HepG2 (cell line): ENCODE results near the gene CAPS. TPM values are rescaled to one million over a fixed set of nuclear protein-coding genes. Genes with fewer than 3 reads are reported as not detected.

ENCODE experiments used
- HIC2 ChIP-seq: sonication (generic); formaldehyde crosslinking; IDR thresholded peaks from 2 replicates; pipeline ENCODE4 v1.9.0; 2022; ENCODE audit warnings: low read depth, missing genetic modification reagents
- HNRNPUL1 ChIP-seq: fragments of 200-400 bp; formaldehyde crosslinking; IDR thresholded peaks from 2 replicates; pipeline ENCODE4 v1.6.1; 2017; ENCODE audit warnings: low read depth, mild to moderate bottlenecking, low read length, moderate library complexity
- ISX ChIP-seq: sonication (generic); formaldehyde crosslinking; conservative IDR thresholded peaks from 2 replicates; pipeline ENCODE4 v1.5.0; 2020; ENCODE audit warnings: missing genetic modification reagents
- MTA1 ChIP-seq: sonication (generic); formaldehyde crosslinking; IDR thresholded peaks from 2 replicates; pipeline ENCODE4 v1.4.0; 2020; ENCODE audit warnings: missing genetic modification reagents, mild to moderate bottlenecking, borderline replicate concordance
- MXD3 ChIP-seq: IDR thresholded peaks from 2 replicates; pipeline ENCODE4 v1.6.1; 2016; ENCODE audit warnings: mild to moderate bottlenecking, missing biosample characterization, missing genetic modification reagents
- NBN ChIP-seq: fragments of 450-650 bp; conservative IDR thresholded peaks from 2 replicates; pipeline ENCODE4 v1.6.1; 2017
- NFKB2 ChIP-seq: sonication (generic); formaldehyde crosslinking; IDR thresholded peaks from 2 replicates; pipeline ENCODE4 v1.4.0; 2020; ENCODE audit warnings: missing genetic modification reagents, borderline replicate concordance
- POLR2AphosphoS5 ChIP-seq: IDR thresholded peaks from 2 replicates; pipeline ENCODE4 v1.6.1; 2012; ENCODE audit warnings: low read depth, low read length
- RNF219 ChIP-seq: sonication (generic); formaldehyde crosslinking; IDR thresholded peaks from 2 replicates; pipeline ENCODE4 v1.5.0; 2020; ENCODE audit warnings: mild to moderate bottlenecking, missing genetic modification reagents
- TERF1 ChIP-seq: sonication (generic); formaldehyde crosslinking; IDR thresholded peaks from 2 replicates; pipeline ENCODE4 v1.8.0; 2022; ENCODE audit warnings: mild to moderate bottlenecking, missing genetic modification reagents, moderate library complexity
- THAP11 ChIP-seq: IDR thresholded peaks from 2 replicates; pipeline ENCODE4 v1.6.1; 2016; ENCODE audit warnings: missing biosample characterization, missing genetic modification reagents
- THAP7 ChIP-seq: sonication (generic); formaldehyde crosslinking; IDR thresholded peaks from 2 replicates; pipeline ENCODE4 v1.8.1; 2023; ENCODE audit warnings: mild to moderate bottlenecking, missing genetic modification reagents
- TMF1 ChIP-seq: sonication (generic); formaldehyde crosslinking; IDR thresholded peaks from 2 replicates; pipeline ENCODE4 v1.8.1; 2022; ENCODE audit warnings: low read depth, missing genetic modification reagents
- ZNF337 ChIP-seq: sonication (generic); formaldehyde crosslinking; IDR thresholded peaks from 2 replicates; pipeline ENCODE4 v1.5.1; 2020; ENCODE audit warnings: missing genetic modification reagents, low read depth, mild to moderate bottlenecking, borderline replicate concordance
- ZNF354B ChIP-seq: sonication (generic); formaldehyde crosslinking; IDR thresholded peaks from 2 replicates; pipeline ENCODE4 v1.8.0; 2022; ENCODE audit warnings: mild to moderate bottlenecking, missing genetic modification reagents
- ZNF430 ChIP-seq: sonication (generic); formaldehyde crosslinking; IDR thresholded peaks from 2 replicates; pipeline ENCODE4 v1.9.0; 2021; ENCODE audit warnings: mild to moderate bottlenecking, missing genetic modification reagents
- ZNF687 ChIP-seq: sonication (generic); formaldehyde crosslinking; IDR thresholded peaks from 2 replicates; pipeline ENCODE4 v1.5.1; 2020; ENCODE audit warnings: mild to moderate bottlenecking, missing genetic modification reagents, moderate library complexity
- ZNF749 ChIP-seq: sonication (generic); formaldehyde crosslinking; IDR thresholded peaks from 2 replicates; pipeline ENCODE4 v1.8.0; 2022; ENCODE audit warnings: mild to moderate bottlenecking, missing genetic modification reagents, moderate library complexity, borderline replicate concordance
- polyA plus RNA-seq, 8 experiments: library from polyadenylated mRNA; depleted of rRNA in 3 of 8; stranded (reverse) in 7 of 8; unstranded in 1 of 8; fragments of >200 nt; fragmentation: Illumina TruSeq in 4 of 8; extraction: Trizol in 4 of 8; gene quantifications; 2 replicates each; pipeline versions ENCODE4 v1.2.1 to v1.2.3, GENCODE V29; 2011 to 2016; ENCODE audit warnings: low read depth in 4 of 8, missing spikeins in 1 of 8, mixed read lengths in 1 of 8; ENCODE audit not compliant: insufficient read depth in 1 of 8
- total RNA-seq, 5 experiments: library from RNA; depleted of rRNA; stranded (reverse); fragments of >200 nt; fragmentation: Illumina TruSeq; extraction: Trizol; gene quantifications; 2 replicates each; pipeline ENCODE4 v1.2.3, GENCODE V29; 2016; ENCODE audit warnings: low read depth in 1 of 5

CAPS gene
- total and polyA plus RNA-seq, 2 of the 13 experiments (the other 11 are each of a cell fraction or from before 2014, with no cell fraction given): 3.1 TPM

GRCh38 chr19:5903624-5904351 is 10.3 kb upstream of the CAPS start, which contains the start of gene NDUFA11 (continued):
- TF ChIP-seq ZNF687 (CRISPR knock-in tag) (peak; percentile 96), MTA1 (peak; percentile 78), MXD3 (no peak; the same call in 1 of the 2 replicates), RNF219 (CRISPR knock-in tag) (no peak), NFKB2 (CRISPR knock-in tag) (no peak; the same call in 1 of the 2 replicates), ZNF337 (peak; percentile 58; the same call in 1 of the 2 replicates), HNRNPUL1 (no peak), ISX (CRISPR knock-in tag) (no peak), ZNF430 (CRISPR knock-in tag) (peak; percentile 83; the same call in 1 of the 2 replicates), THAP11 (CRISPR knock-in tag) (peak; percentile 95), THAP7 (CRISPR knock-in tag) (peak; percentile 97; the same call in 1 of the 2 replicates), POLR2AphosphoS5 (peak; percentile 81), ZNF354B (no peak; the same call in 1 of the 2 replicates), HIC2 (CRISPR knock-in tag) (peak; percentile 33; the same call in 1 of the 2 replicates), TMF1 (CRISPR knock-in tag) (no peak), TERF1 (CRISPR knock-in tag) (no peak), NBN (no peak), ZNF749 (CRISPR knock-in tag) (0 out of 2 replicates have a peak, but pooled peaks have one; percentile 46)
